Measurements from ENCODE around the gene RASEF.

GRCh38 chr9:83032065-83032625 lies 30.8 kb downstream of the RASEF start:
- TF ChIP-seq POLR2AphosphoS5 (IDR thresholded peaks at IDR 0.05) (no peak), CTCF (IDR thresholded peaks at IDR 0.05) (no peak), POLR2A (IDR thresholded peaks at IDR 0.05) (no peak), EP300 (IDR thresholded peaks at IDR 0.05) (no peak)

All from suprapubic skin (tissue), 4 donors.